Endothelial cell of umbilical vein (primary cell): ENCODE data around the gene TRAPPC3L. TPM values are rescaled to one million over a fixed set of nuclear protein-coding genes. Genes with fewer than 3 reads are reported as not detected.

Experiments
- BruUV-seq: library from RNA; stranded (reverse); fragments of 400-500 nt; replicated peaks from 2 replicates; lab custom pipeline; 2021; lab: Mats Ljungman, UMichigan
- CTCF ChIA-PET: fragments of 300-600, 350-600 bp; sonication (Branson Sonifier 250); formaldehyde crosslinking; loops from one replicate; lab custom pipeline; 2021; ENCODE audit warnings: antibody characterized with exemption, inconsistent platforms; lab: Charles Lee
- POLR2A ChIA-PET: fragments of 300-600, 350-600 bp; sonication (Branson Sonifier 250); formaldehyde crosslinking; loops from one replicate; lab custom pipeline; 2021; ENCODE audit warnings: antibody characterized with exemption, inconsistent platforms; lab: Charles Lee
- DNase-seq: peaks from one replicate; pipeline ENCODE4 v3.0.0-alpha.2; 2011; ENCODE audit warnings: low read depth, low spot score
- FAIRE-seq: peaks from 2 replicates; lab custom pipeline; 2011; peaks lifted over from hg19 to GRCh38; lab: Jason Lieb, UNC
- H2AFZ ChIP-seq: 2 replicates; pipeline ENCODE4 v1.6.0; 2012; ENCODE audit warnings: low read depth, low read length, control low read depth, inconsistent platforms
- H3K27ac ChIP-seq: 2 replicates; pipeline ENCODE4 v1.5.1; 2011; ENCODE audit warnings: low read depth, mild to moderate bottlenecking, control low read depth, low read length, moderate library complexity; ENCODE audit not compliant: insufficient read depth
- H3K27me3 ChIP-seq, 2 experiments: 2 replicates each; pipeline versions ENCODE4 v1.6.0 to v1.6.1; 2011; ENCODE audit warnings: low read length in 2 of 2, mixed read lengths in 1 of 2; ENCODE audit not compliant: control insufficient read depth in 2 of 2, insufficient read depth in 2 of 2
- H3K36me3 ChIP-seq, 2 experiments: 2 replicates in 1 of 2; 3 replicates in 1 of 2; pipeline ENCODE4 v1.5.1; 2011; ENCODE audit warnings: low read length in 2 of 2, mild to moderate bottlenecking in 1 of 2, moderate library complexity in 1 of 2; ENCODE audit not compliant: control insufficient read depth in 2 of 2, insufficient read depth in 2 of 2; ENCODE audit errors: extremely low read depth in 1 of 2
- H3K4me1 ChIP-seq: 3 replicates; pipeline ENCODE4 v1.5.1; 2011; ENCODE audit warnings: mild to moderate bottlenecking, low read length; ENCODE audit not compliant: control insufficient read depth, insufficient read depth; ENCODE audit errors: extremely low read depth
- H3K4me2 ChIP-seq: 2 replicates; pipeline ENCODE4 v1.6.1; 2011; ENCODE audit warnings: low read length, control low read depth, mixed read lengths; ENCODE audit not compliant: insufficient read depth
- H3K4me3 ChIP-seq, 3 experiments: fragments of 200-600 bp in 1 of 3; sonication (generic), shearing (Covaris generic) in 1 of 3; replicated peaks in 1 of 3; 2 replicates each; pipeline ENCODE4 v1.5.1; 2011 to 2016; ENCODE audit warnings: control low read depth in 3 of 3, low read length in 3 of 3, mild to moderate bottlenecking in 2 of 3, inconsistent platforms in 1 of 3, low read depth in 1 of 3, moderate library complexity in 1 of 3; ENCODE audit not compliant: insufficient read depth in 1 of 3
- H3K79me2 ChIP-seq: 2 replicates; pipeline ENCODE4 v1.6.0; 2012; ENCODE audit warnings: low read length, inconsistent platforms; ENCODE audit not compliant: control insufficient read depth, insufficient read depth
- H3K9ac ChIP-seq: replicated peaks from 2 replicates; pipeline ENCODE3; 2011; ENCODE audit warnings: low read length, control low read depth; ENCODE audit not compliant: insufficient read depth; ENCODE audit errors: extremely low read depth
- H3K9me1 ChIP-seq: replicated peaks from 3 replicates; pipeline ENCODE4 v1.6.0; 2011; ENCODE audit warnings: mild to moderate bottlenecking, low read length; ENCODE audit not compliant: control insufficient read depth, insufficient read depth; ENCODE audit errors: extremely low read depth
- H3K9me3 ChIP-seq: replicated peaks from 2 replicates; pipeline ENCODE4 v1.5.1; 2012; ENCODE audit warnings: low read length, inconsistent platforms; ENCODE audit not compliant: control insufficient read depth, insufficient read depth
- H4K20me1 ChIP-seq: replicated peaks from 2 replicates; pipeline ENCODE3; 2011; ENCODE audit warnings: mild to moderate bottlenecking, low read length; ENCODE audit not compliant: control insufficient read depth, insufficient read depth; ENCODE audit errors: extremely low read depth
- EZH2 ChIP-seq: IDR thresholded peaks from 2 replicates; pipeline ENCODE4 v1.6.1; 2012; ENCODE audit warnings: borderline replicate concordance, low read depth, mild to moderate bottlenecking, moderate library complexity, low read length, inconsistent platforms; ENCODE audit not compliant: severe bottlenecking
- FOS ChIP-seq: IDR thresholded peaks from 2 replicates; pipeline ENCODE4 v1.6.1; 2011; ENCODE audit warnings: mild to moderate bottlenecking, low read length, moderate library complexity, borderline replicate concordance; ENCODE audit not compliant: insufficient read depth
- GATA2 ChIP-seq: IDR thresholded peaks from 2 replicates; pipeline ENCODE4 v1.7.0; 2011; ENCODE audit warnings: low read depth, mild to moderate bottlenecking, moderate library complexity, mixed read lengths, low read length; ENCODE audit not compliant: insufficient read length, insufficient read depth
- JUN ChIP-seq: IDR thresholded peaks from 2 replicates; pipeline ENCODE4 v1.6.1; 2011; ENCODE audit warnings: borderline replicate concordance, low read depth; ENCODE audit not compliant: insufficient read length, insufficient read depth
- MYC ChIP-seq: IDR thresholded peaks from one replicate; pipeline ENCODE4 v1.6.1; 2011; ENCODE audit warnings: mild to moderate bottlenecking, low read depth, low read length
- POLR2A ChIP-seq: IDR thresholded peaks from 2 replicates; pipeline ENCODE4 v1.6.1; 2012; ENCODE audit warnings: low read depth, mild to moderate bottlenecking, control low read depth, low read length
- POLR2AphosphoS5 ChIP-seq: IDR thresholded peaks from 2 replicates; pipeline ENCODE4 v1.6.1; 2012; ENCODE audit warnings: low read depth, mild to moderate bottlenecking, control low read depth, low read length, moderate library complexity; ENCODE audit not compliant: insufficient read depth
- dilution Hi-C: fragments of 300-500 bp; cut with MboI; formaldehyde crosslinking; loops from one replicate; pipeline ENCODE4 v1.15.0; 2019; ENCODE audit warnings: low sequenced_read_pairs; ENCODE audit not compliant: extremely low pct_ligation_motif_present
- intact Hi-C: fragments of 100-400 bp; cut with micrococcal nuclease; formaldehyde crosslinking; loops from one replicate; pipeline ENCODE4 v1.10.0; 2022
- polyA plus RNA-seq, 4 experiments: library from polyadenylated mRNA; depleted of rRNA in 3 of 4; stranded (reverse) in 3 of 4; unstranded in 1 of 4; fragments of >200 nt; gene quantifications; 2 replicates each; pipeline versions ENCODE4 v1.2.1 to v1.2.3, GENCODE V29; 2011 to 2012; ENCODE audit warnings: missing spikeins in 1 of 4
- total RNA-seq: library from RNA; stranded (reverse); gene quantifications from 2 replicates; pipeline ENCODE4 v1.2.3, GENCODE V29; 2021
- TF ChIP-seq, protein P1 (sequence below): IDR thresholded peaks from 2 replicates; pipeline ENCODE4 v1.6.1; 2011; ENCODE audit not compliant: insufficient read depth, insufficient read length
- TF ChIP-seq, protein P2 (sequence below), 2 donors: IDR thresholded peaks; 1 replicate in 1 of 2; 2 replicates in 1 of 2; pipeline ENCODE4 v1.5.1; 2011; ENCODE audit warnings: low read length in 2 of 2, mild to moderate bottlenecking in 2 of 2, moderate library complexity in 2 of 2, control low read depth in 1 of 2, inconsistent platforms in 1 of 2, low read depth in 1 of 2; ENCODE audit not compliant: insufficient read depth in 1 of 2; ENCODE audit errors: extremely low read depth in 1 of 2

The TRAPPC3L gene
- total and polyA plus RNA-seq, 2 donors (not counting 3 experiments of a cell fraction or from before 2014, with no cell fraction given): 0.38 TPM; not detected in 1

DNA sequence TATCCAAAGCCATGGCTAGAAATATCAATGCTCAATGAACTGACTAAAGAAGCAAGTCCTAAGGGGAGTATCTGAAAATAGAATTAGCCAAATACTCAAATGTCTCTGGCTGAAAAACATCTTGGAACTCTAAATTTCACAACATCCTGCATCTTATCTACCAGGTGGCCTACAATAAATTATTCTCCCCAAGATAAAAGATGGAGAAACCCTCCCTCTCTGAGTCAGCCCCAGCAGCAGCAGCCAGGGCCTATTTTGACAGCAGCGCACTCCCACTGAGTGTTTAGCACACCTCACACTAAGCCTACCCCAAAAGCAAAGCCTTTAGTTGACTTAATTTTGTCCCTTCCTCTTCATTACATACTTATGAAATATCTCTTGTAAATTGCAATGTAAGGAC is 78.4 kb downstream of the TRAPPC3L start:
- ChIA-PET CTCF (no interaction called here), POLR2A (no interaction called here)
- Histone ChIP-seq H3K9me3 (no peaks in the 10 kb centered on the region), H3K9me1 (no peaks in the 10 kb centered on the region), H3K4me3 (no peak overlapping the region), H3K36me3 (no peaks in the 10 kb centered on the region), H2AFZ (no peak overlapping the region), H3K4me2 (no peak overlapping the region), H3K27ac (no peak overlapping the region), H3K79me2 (no peaks in the 10 kb centered on the region), H3K27me3 (peaks cover 6% of the 10 kb centered on the region in 2 experiments), H3K4me1 (peaks cover 4% of the 10 kb centered on the region), H4K20me1 (no peaks in the 10 kb centered on the region), H3K9ac (no peak overlapping the region)
- FAIRE-seq (no peak), DNase-seq (no peak)
- TF ChIP-seq, protein P1, sequence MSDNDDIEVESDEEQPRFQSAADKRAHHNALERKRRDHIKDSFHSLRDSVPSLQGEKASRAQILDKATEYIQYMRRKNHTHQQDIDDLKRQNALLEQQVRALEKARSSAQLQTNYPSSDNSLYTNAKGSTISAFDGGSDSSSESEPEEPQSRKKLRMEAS: no peak
- no peak for TF ChIP-seq POLR2A
- no peak for TF ChIP-seq MYC
- TF ChIP-seq GATA2: no peak
- no peak for TF ChIP-seq POLR2AphosphoS5
- no peak for TF ChIP-seq JUN
- TF ChIP-seq FOS: no peak
- no TSS peak for BruUV-seq
- dilution Hi-C loops: no loop called here
- intact Hi-C loops: no loop called here

DNA sequence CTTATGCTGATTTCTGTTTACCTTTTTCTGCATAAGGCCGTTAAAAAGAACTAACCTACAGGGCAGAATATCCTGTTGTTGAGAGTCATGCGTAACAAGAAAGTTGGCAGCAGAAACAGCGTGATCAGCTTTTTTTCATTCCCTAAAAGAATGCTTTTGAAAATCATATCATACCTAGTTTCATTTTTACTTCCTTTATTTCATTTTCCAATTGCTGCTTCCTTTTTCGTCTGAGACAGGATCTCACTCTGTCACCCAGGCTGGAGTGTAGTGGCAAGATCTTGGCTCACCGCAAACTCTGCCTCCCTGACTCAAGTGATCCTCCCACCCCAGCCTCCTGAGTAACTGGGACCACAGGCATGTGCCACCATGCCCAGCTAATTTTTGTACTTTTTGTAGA is 80.2 kb downstream of the TRAPPC3L start:
- BruUV-seq: no TSS peak
- ChIA-PET CTCF (no interaction called here), POLR2A (no interaction called here)
- Histone ChIP-seq H3K4me3 (no peak overlapping the region), H3K27me3 (peaks cover 10 to 18% of the 10 kb centered on the region in 2 experiments), H3K27ac (no peak overlapping the region), H3K4me2 (no peak overlapping the region), H3K4me1 (peaks cover 8% of the 10 kb centered on the region), H2AFZ (no peak overlapping the region), H3K36me3 (no peaks in the 10 kb centered on the region), H3K9ac (no peak overlapping the region), H3K9me3 (no peaks in the 10 kb centered on the region), H3K79me2 (no peaks in the 10 kb centered on the region), H4K20me1 (no peaks in the 10 kb centered on the region), H3K9me1 (no peaks in the 10 kb centered on the region)
- intact Hi-C loops (no loop called here), dilution Hi-C loops (no loop called here)
- DNase-seq (peak; percentile 28), FAIRE-seq (no peak)
- TF ChIP-seq FOS: no peak
- TF ChIP-seq, protein P2, sequence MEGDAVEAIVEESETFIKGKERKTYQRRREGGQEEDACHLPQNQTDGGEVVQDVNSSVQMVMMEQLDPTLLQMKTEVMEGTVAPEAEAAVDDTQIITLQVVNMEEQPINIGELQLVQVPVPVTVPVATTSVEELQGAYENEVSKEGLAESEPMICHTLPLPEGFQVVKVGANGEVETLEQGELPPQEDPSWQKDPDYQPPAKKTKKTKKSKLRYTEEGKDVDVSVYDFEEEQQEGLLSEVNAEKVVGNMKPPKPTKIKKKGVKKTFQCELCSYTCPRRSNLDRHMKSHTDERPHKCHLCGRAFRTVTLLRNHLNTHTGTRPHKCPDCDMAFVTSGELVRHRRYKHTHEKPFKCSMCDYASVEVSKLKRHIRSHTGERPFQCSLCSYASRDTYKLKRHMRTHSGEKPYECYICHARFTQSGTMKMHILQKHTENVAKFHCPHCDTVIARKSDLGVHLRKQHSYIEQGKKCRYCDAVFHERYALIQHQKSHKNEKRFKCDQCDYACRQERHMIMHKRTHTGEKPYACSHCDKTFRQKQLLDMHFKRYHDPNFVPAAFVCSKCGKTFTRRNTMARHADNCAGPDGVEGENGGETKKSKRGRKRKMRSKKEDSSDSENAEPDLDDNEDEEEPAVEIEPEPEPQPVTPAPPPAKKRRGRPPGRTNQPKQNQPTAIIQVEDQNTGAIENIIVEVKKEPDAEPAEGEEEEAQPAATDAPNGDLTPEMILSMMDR (IDR thresholded peaks at IDR 0.05; ENCODE audit: extremely low read depth in 1 of 2, insufficient read depth in 1 of 2, low read depth in 1 of 2, low read length in 2 of 2): no peak
- TF ChIP-seq MYC: no peak
- no peak for TF ChIP-seq EZH2
- TF ChIP-seq GATA2: no peak
- no peak for TF ChIP-seq POLR2A
- TF ChIP-seq JUN: no peak
